SK-N-SH (cell line): Measurements from ENCODE around the gene NANS. TPM values are rescaled to one million over a fixed set of nuclear protein-coding genes. Genes with fewer than 3 reads are reported as not detected.

Experiments used
- CTCF ChIA-PET: fragments of 300-600, 350-600 bp; formaldehyde crosslinking; extraction: SDS; loops from one replicate; lab custom pipeline; 2021; lab: Yijun Ruan, JAX
- POLR2A ChIA-PET: fragments of 350-600 bp; sonication (Branson Sonifier 250); formaldehyde crosslinking; extraction: SDS; loops from one replicate; lab custom pipeline; 2020; ENCODE audit warnings: antibody characterized with exemption, inconsistent platforms; lab: Yijun Ruan, JAX
- DNase-seq: peaks from one replicate; pipeline ENCODE4 v3.0.0; 2012
- H2AFZ ChIP-seq: fragments of 200-600 bp; sonication (generic); 2 replicates; pipeline ENCODE4 v1.8.1; 2016; ENCODE audit warnings: antibody characterized with exemption, mild to moderate bottlenecking, low read depth
- H3F3A ChIP-seq: fragments of 200-600 bp; sonication (generic); replicated peaks from 2 replicates; pipeline ENCODE3; 2016; ENCODE audit warnings: antibody characterized with exemption, mild to moderate bottlenecking; ENCODE audit not compliant: insufficient read depth
- H3K27ac ChIP-seq, 2 experiments: fragments of 200-500 bp in 1 of 2; fragments of 200-600 bp in 1 of 2; sonication (Bioruptor generic) in 1 of 2; sonication (generic), shearing (Covaris generic) in 1 of 2; 2 replicates each; pipeline versions ENCODE4 v1.5.1 to v1.6.1; 2014 to 2016; ENCODE audit warnings: low read depth in 2 of 2, inconsistent platforms in 1 of 2, low read length in 1 of 2, mild to moderate bottlenecking in 1 of 2, mixed read lengths in 1 of 2
- H3K27me3 ChIP-seq: fragments of 200-600 bp; sonication (generic), shearing (Covaris generic); 2 replicates; pipeline ENCODE4 v1.6.1; 2016; ENCODE audit warnings: mixed run types; ENCODE audit not compliant: insufficient read depth
- H3K36me3 ChIP-seq, 2 experiments: fragments of 200-500 bp in 1 of 2; fragments of 200-600 bp in 1 of 2; sonication (Bioruptor generic) in 1 of 2; sonication (generic) in 1 of 2; replicated peaks in 1 of 2; 2 replicates each; pipeline versions ENCODE3 to v1.5.1; 2014 to 2016; ENCODE audit warnings: low read length in 1 of 2, mild to moderate bottlenecking in 1 of 2; ENCODE audit not compliant: insufficient read depth in 2 of 2, control insufficient read depth in 1 of 2
- H3K4me1 ChIP-seq, 2 experiments: fragments of 200-500 bp in 1 of 2; fragments of 200-600 bp in 1 of 2; sonication (Bioruptor generic) in 1 of 2; sonication (generic), shearing (Covaris generic) in 1 of 2; 2 replicates each; pipeline versions ENCODE4 v1.5.1 to v1.6.1; 2014 to 2016; ENCODE audit warnings: low read depth in 1 of 2, low read length in 1 of 2, mixed run types in 1 of 2; ENCODE audit not compliant: insufficient read depth in 2 of 2, control insufficient read depth in 1 of 2
- H3K4me2 ChIP-seq: fragments of 200-600 bp; sonication (generic), shearing (Covaris generic); 2 replicates; pipeline ENCODE4 v1.6.1; 2017; ENCODE audit warnings: mixed run types
- H3K4me3 ChIP-seq, 2 experiments: fragments of 200-500 bp in 1 of 2; fragments of 200-600 bp in 1 of 2; sonication (Bioruptor generic) in 1 of 2; sonication (generic), shearing (Covaris generic) in 1 of 2; 2 replicates each; pipeline versions ENCODE4 v1.5.1 to v1.8.1; 2014 to 2016; ENCODE audit warnings: low read depth in 2 of 2, inconsistent platforms in 1 of 2, low read length in 1 of 2, mild to moderate bottlenecking in 1 of 2, mixed read lengths in 1 of 2, moderate library complexity in 1 of 2
- H3K79me2 ChIP-seq: fragments of 200-600 bp; sonication (generic); 2 replicates; pipeline ENCODE4 v1.8.1; 2017; ENCODE audit warnings: mild to moderate bottlenecking; ENCODE audit not compliant: insufficient read depth
- H3K9ac ChIP-seq: fragments of 200-600 bp; sonication (generic); 2 replicates; pipeline ENCODE4 v1.6.1; 2017; ENCODE audit warnings: mixed run types
- H3K9me2 ChIP-seq: fragments of 200-600 bp; sonication (generic); 2 replicates; pipeline ENCODE4 v1.6.1; 2017; ENCODE audit warnings: mixed run types
- H3K9me3 ChIP-seq: fragments of 200-600 bp; sonication (generic); 2 replicates; pipeline ENCODE4 v1.6.1; 2017; ENCODE audit warnings: mixed run types, mild to moderate bottlenecking, moderate library complexity
- H4K20me1 ChIP-seq: fragments of 200-600 bp; sonication (generic); 2 replicates; pipeline ENCODE4 v1.6.1; 2017; ENCODE audit warnings: mild to moderate bottlenecking, mixed run types; ENCODE audit not compliant: insufficient read depth
- CHD2 ChIP-seq: fragments of 150-350 bp; IDR thresholded peaks from 2 replicates; pipeline ENCODE4 v1.6.1; 2018; ENCODE audit warnings: low read length; ENCODE audit not compliant: partially characterized antibody
- EP300 ChIP-seq, 2 experiments: IDR thresholded peaks; 2 replicates each; pipeline versions ENCODE4 v1.4.0 to v1.6.1; 2012; ENCODE audit warnings: borderline replicate concordance in 1 of 2, low read depth in 1 of 2, low read length in 1 of 2
- EZH2phosphoT487 ChIP-seq: fragments of 200-600 bp; sonication (generic); IDR thresholded peaks from 2 replicates; pipeline ENCODE4 v1.6.1; 2017; ENCODE audit warnings: low read depth, mixed run types, mild to moderate bottlenecking, antibody characterized with exemption, moderate library complexity, borderline replicate concordance
- FOSL2 ChIP-seq: IDR thresholded peaks from 2 replicates; pipeline ENCODE4 v1.4.0; 2012; ENCODE audit warnings: low read depth, mild to moderate bottlenecking, moderate library complexity, borderline replicate concordance
- FOXJ3 ChIP-seq: sonication (generic); formaldehyde crosslinking; IDR thresholded peaks from 2 replicates; pipeline ENCODE4 v1.5.1; 2020; ENCODE audit warnings: mild to moderate bottlenecking, missing genetic modification reagents
- FOXM1 ChIP-seq: IDR thresholded peaks from 2 replicates; pipeline ENCODE4 v1.4.0; 2012; ENCODE audit warnings: low read depth, mild to moderate bottlenecking
- GATA2 ChIP-seq: sonication (generic); formaldehyde crosslinking; IDR thresholded peaks from 2 replicates; pipeline ENCODE4 v1.5.0; 2020; ENCODE audit warnings: mild to moderate bottlenecking, missing genetic modification reagents
- IRF3 ChIP-seq: fragments of 150-350 bp; IDR thresholded peaks from 2 replicates; pipeline ENCODE4 v1.6.1; 2016; ENCODE audit warnings: mild to moderate bottlenecking, low read depth, low read length
- MEF2A ChIP-seq: IDR thresholded peaks from 2 replicates; pipeline ENCODE4 v1.4.0; 2012; ENCODE audit warnings: low read depth, borderline replicate concordance
- MXI1 ChIP-seq: IDR thresholded peaks from 2 replicates; pipeline ENCODE4 v1.6.1; 2012; ENCODE audit warnings: mild to moderate bottlenecking, low read depth, low read length, improper control_type of control experiment
- POLR2AphosphoS5 ChIP-seq: IDR thresholded peaks from 2 replicates; pipeline ENCODE4 v1.6.1; 2012; ENCODE audit warnings: low read depth, low read length
- RAD21 ChIP-seq: IDR thresholded peaks from 2 replicates; pipeline ENCODE4 v1.6.1; 2012; ENCODE audit warnings: mild to moderate bottlenecking, low read length
- RFX5 ChIP-seq: IDR thresholded peaks from 2 replicates; pipeline ENCODE4 v1.6.1; 2012; ENCODE audit warnings: mild to moderate bottlenecking, improper control_type of control experiment, low read length
- SIN3A ChIP-seq: IDR thresholded peaks from 2 replicates; pipeline ENCODE4 v1.6.1; 2012; ENCODE audit warnings: low read depth, mild to moderate bottlenecking, low read length, moderate library complexity, borderline replicate concordance
- SMC3 ChIP-seq: IDR thresholded peaks from 2 replicates; pipeline ENCODE4 v1.6.1; 2012; ENCODE audit warnings: low read depth, low read length, improper control_type of control experiment
- TAF1 ChIP-seq: IDR thresholded peaks from 2 replicates; pipeline ENCODE4 v1.6.1; 2012; ENCODE audit warnings: low read depth, mild to moderate bottlenecking, low read length, moderate library complexity, borderline replicate concordance
- TCF12 ChIP-seq: IDR thresholded peaks from 2 replicates; pipeline ENCODE4 v1.4.0; 2012
- YY1 ChIP-seq: IDR thresholded peaks from 2 replicates; pipeline ENCODE4 v1.4.0; 2012; ENCODE audit warnings: low read depth, mild to moderate bottlenecking
- WGBS: methylation state at CpG from one replicate; pipeline ENCODE4 v1.1.6; 2017; ENCODE audit warnings: low lambda C conversion rate; 5-methylcytosine and 5-hydroxymethylcytosine counted together
- polyA plus RNA-seq, 3 experiments: library from polyadenylated mRNA; depleted of rRNA; stranded (reverse); fragments of >200 nt; gene quantifications; 2 replicates each; pipeline ENCODE4 v1.2.3, GENCODE V29; 2012
- TF ChIP-seq, protein P1 (sequence below): fragments of 200-600 bp; sonication (generic); IDR thresholded peaks from 2 replicates; pipeline ENCODE4 v1.6.1; 2017; ENCODE audit warnings: antibody characterized with exemption, mild to moderate bottlenecking, moderate library complexity
- TF ChIP-seq, protein P2 (sequence below): fragments of 150-350 bp; IDR thresholded peaks from 2 replicates; pipeline ENCODE4 v1.6.1; 2017; ENCODE audit warnings: antibody characterized with exemption, low read length, low read depth, borderline replicate concordance

The NANS gene
- polyA plus RNA-seq, 1 of the 3 experiments (the other 2 are of a cell fraction) = 61.3 TPM

DNA sequence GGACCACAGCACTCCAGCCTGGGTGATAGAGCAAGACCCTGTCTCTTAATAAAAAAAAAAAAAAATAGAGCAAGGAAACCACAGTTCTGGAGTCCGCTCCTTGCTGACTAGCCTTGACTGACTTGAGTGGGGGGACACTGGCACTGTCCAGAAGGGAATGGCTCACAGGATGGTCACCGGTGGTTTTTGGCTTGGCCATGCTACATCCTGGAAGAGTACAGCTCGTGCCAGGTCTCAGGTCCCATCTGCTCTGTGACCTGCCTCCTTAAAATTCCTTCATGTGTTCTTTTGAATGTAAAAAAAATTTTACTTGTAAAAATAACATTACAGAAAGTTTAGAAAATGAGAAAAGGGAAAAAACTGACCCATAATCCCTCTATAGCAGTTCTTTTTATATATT lies 5.6 kb downstream of the NANS start:
- TF ChIP-seq RFX5 (no peak), SMC3 (no peak), POLR2AphosphoS5 (no peak), TAF1 (no peak), MXI1 (no peak), FOXJ3 (CRISPR knock-in tag) (no peak), SIN3A (no peak), CHD2 (no peak), RAD21 (no peak), TCF12 (no peak), MEF2A (no peak), YY1 (no peak), FOSL2 (no peak), FOXM1 (no peak), GATA2 (CRISPR knock-in tag) (no peak), IRF3 (no peak), EZH2phosphoT487 (no peak), EP300 (IDR thresholded peaks at IDR 0.05; ENCODE audit: borderline replicate concordance in 1 of 2, low read depth in 1 of 2, low read length in 1 of 2) (no peak)
- TF ChIP-seq, protein P1, sequence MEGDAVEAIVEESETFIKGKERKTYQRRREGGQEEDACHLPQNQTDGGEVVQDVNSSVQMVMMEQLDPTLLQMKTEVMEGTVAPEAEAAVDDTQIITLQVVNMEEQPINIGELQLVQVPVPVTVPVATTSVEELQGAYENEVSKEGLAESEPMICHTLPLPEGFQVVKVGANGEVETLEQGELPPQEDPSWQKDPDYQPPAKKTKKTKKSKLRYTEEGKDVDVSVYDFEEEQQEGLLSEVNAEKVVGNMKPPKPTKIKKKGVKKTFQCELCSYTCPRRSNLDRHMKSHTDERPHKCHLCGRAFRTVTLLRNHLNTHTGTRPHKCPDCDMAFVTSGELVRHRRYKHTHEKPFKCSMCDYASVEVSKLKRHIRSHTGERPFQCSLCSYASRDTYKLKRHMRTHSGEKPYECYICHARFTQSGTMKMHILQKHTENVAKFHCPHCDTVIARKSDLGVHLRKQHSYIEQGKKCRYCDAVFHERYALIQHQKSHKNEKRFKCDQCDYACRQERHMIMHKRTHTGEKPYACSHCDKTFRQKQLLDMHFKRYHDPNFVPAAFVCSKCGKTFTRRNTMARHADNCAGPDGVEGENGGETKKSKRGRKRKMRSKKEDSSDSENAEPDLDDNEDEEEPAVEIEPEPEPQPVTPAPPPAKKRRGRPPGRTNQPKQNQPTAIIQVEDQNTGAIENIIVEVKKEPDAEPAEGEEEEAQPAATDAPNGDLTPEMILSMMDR = no peak
- TF ChIP-seq, protein P2, sequence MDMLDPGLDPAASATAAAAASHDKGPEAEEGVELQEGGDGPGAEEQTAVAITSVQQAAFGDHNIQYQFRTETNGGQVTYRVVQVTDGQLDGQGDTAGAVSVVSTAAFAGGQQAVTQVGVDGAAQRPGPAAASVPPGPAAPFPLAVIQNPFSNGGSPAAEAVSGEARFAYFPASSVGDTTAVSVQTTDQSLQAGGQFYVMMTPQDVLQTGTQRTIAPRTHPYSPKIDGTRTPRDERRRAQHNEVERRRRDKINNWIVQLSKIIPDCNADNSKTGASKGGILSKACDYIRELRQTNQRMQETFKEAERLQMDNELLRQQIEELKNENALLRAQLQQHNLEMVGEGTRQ = no peak
- DNase-seq = no peak
- H3K4me2 ChIP-seq = no peak overlapping the region
- H3K9me2 ChIP-seq = no peaks in the 10 kb centered on the region
- no peak overlapping the region for H2AFZ ChIP-seq
- H4K20me1 ChIP-seq = no peaks in the 10 kb centered on the region
- ChIA-PET CTCF (interaction anchor here (0.9 to 1.4 kb wide), 2 partner anchors 13 to 17 kb away, joined by 3 to 4 read pairs; no protein-coding TSS in a partner anchor), POLR2A (no interaction called here)
- peaks cover 44% of the 10 kb centered on the region for H3K79me2 ChIP-seq
- H3F3A ChIP-seq = peaks cover 3% of the 10 kb centered on the region
- peaks cover 13 to 34% of the 10 kb centered on the region in 2 experiments for H3K36me3 ChIP-seq
- H3K4me3 ChIP-seq = no peak overlapping the region
- H3K27me3 ChIP-seq = no peaks in the 10 kb centered on the region
- H3K4me1 ChIP-seq = peaks cover 3 to 12% of the 10 kb centered on the region in 2 experiments; a peak in 2 of 4 replicates
- no peak overlapping the region for H3K9ac ChIP-seq
- no peaks in the 10 kb centered on the region for H3K9me3 ChIP-seq
- H3K27ac ChIP-seq = no peak overlapping the region
- 94% methylated on average over 3 of the region's 3 CpGs for WGBS
